Liver (tissue), 9 donors: ENCODE measurements around the gene MUC21. TPM values are rescaled to one million over a fixed set of nuclear protein-coding genes. Genes with fewer than 3 reads are reported as not detected.
"Not testable (repeated sequence)": the region's sequence is repeated elsewhere in the genome, so short reads cannot be mapped to it uniquely, and the experiment has no call there.

Experiments used
- DNase-seq: peaks from one replicate; pipeline ENCODE4 v3.0.0-alpha.2; 2017; ENCODE audit warnings: low spot score
- H3K27ac ChIP-seq, 2 donors: one replicate each; pipeline ENCODE4 v1.7.0; 2013; ENCODE audit warnings: inconsistent platforms in 2 of 2, low read length in 2 of 2, control low read depth in 1 of 2, low read depth in 1 of 2, mild to moderate bottlenecking in 1 of 2
- H3K27me3 ChIP-seq, 4 donors: one replicate each; pipeline versions ENCODE4 v1.6.1 to v1.7.0; 2013; ENCODE audit warnings: low read length in 3 of 4, inconsistent platforms in 1 of 4, mild to moderate bottlenecking in 1 of 4, moderate library complexity in 1 of 4; ENCODE audit not compliant: control insufficient read depth in 4 of 4, insufficient read depth in 4 of 4
- H3K36me3 ChIP-seq, 4 donors: one replicate each; pipeline versions ENCODE4 v1.6.1 to v1.7.0; 2013; ENCODE audit warnings: low read length in 3 of 4, mild to moderate bottlenecking in 3 of 4, low read depth in 1 of 4, moderate library complexity in 1 of 4; ENCODE audit not compliant: control insufficient read depth in 4 of 4, insufficient read depth in 3 of 4
- H3K4me1 ChIP-seq, 4 donors: one replicate each; pipeline versions ENCODE4 v1.6.1 to v1.7.0; 2013; ENCODE audit warnings: low read length in 3 of 4, mild to moderate bottlenecking in 3 of 4, moderate library complexity in 1 of 4; ENCODE audit not compliant: control insufficient read depth in 4 of 4, insufficient read depth in 4 of 4
- H3K4me3 ChIP-seq, 3 donors: one replicate each; pipeline versions ENCODE4 v1.6.1 to v1.7.0; 2013; ENCODE audit warnings: low read length in 3 of 3, control low read depth in 1 of 3, low read depth in 1 of 3, mild to moderate bottlenecking in 1 of 3
- H3K9ac ChIP-seq, 2 donors: one replicate each; pipeline ENCODE4 v1.7.0; 2013; ENCODE audit warnings: low read length in 2 of 2, mild to moderate bottlenecking in 2 of 2, moderate library complexity in 2 of 2, control low read depth in 1 of 2, low read depth in 1 of 2
- H3K9me3 ChIP-seq, 4 donors: one replicate each; pipeline versions ENCODE4 v1.6.1 to v1.7.0; 2013; ENCODE audit warnings: low read length in 3 of 4; ENCODE audit not compliant: control insufficient read depth in 4 of 4
- ATF3 ChIP-seq: IDR thresholded peaks from 2 replicates; pipeline ENCODE4 v1.6.1; 2016; ENCODE audit warnings: antibody characterized with exemption
- EGR1 ChIP-seq, 2 donors: IDR thresholded peaks; 2 replicates each; pipeline ENCODE4 v1.6.1; 2016 to 2018; ENCODE audit warnings: antibody characterized with exemption in 2 of 2, low read depth in 2 of 2
- FOXA2 ChIP-seq: IDR thresholded peaks from 2 replicates; pipeline ENCODE4 v1.6.1; 2016; ENCODE audit warnings: antibody characterized with exemption
- GABPA ChIP-seq, 2 donors: IDR thresholded peaks in 1 of 2; conservative IDR thresholded peaks in 1 of 2; 2 replicates each; pipeline ENCODE4 v1.6.1; 2016; ENCODE audit warnings: antibody characterized with exemption in 2 of 2, mild to moderate bottlenecking in 1 of 2, moderate library complexity in 1 of 2
- REST ChIP-seq: IDR thresholded peaks from 2 replicates; pipeline ENCODE4 v1.6.1; 2016; ENCODE audit warnings: antibody characterized with exemption, mild to moderate bottlenecking
- RXRA ChIP-seq, 2 donors: IDR thresholded peaks; 2 replicates each; pipeline ENCODE4 v1.6.1; 2017 to 2018; ENCODE audit warnings: antibody characterized with exemption in 2 of 2, mild to moderate bottlenecking in 1 of 2
- SP1 ChIP-seq: IDR thresholded peaks from 2 replicates; pipeline ENCODE4 v1.6.1; 2018; ENCODE audit warnings: antibody characterized with exemption, mild to moderate bottlenecking
- WGBS: extraction: QIAGEN DNeasy Blood & Tissue Kit; methylation state at CpG from one replicate; pipeline ENCODE4 v1.1.7; 2013; 5-methylcytosine and 5-hydroxymethylcytosine counted together
- polyA plus RNA-seq, 2 donors: library from polyadenylated mRNA; stranded (reverse) in 1 of 2; unstranded in 1 of 2; fragments of 200-250 nt in 1 of 2; fragments of >200 nt in 1 of 2; fragmentation: Nextera tagmentation in 1 of 2; extraction: Ambion mirVana in 1 of 2; gene quantifications; one replicate each; pipeline versions ENCODE4 v1.2.1 to v1.2.3, GENCODE V29; 2013 to 2015
- total RNA-seq, 2 donors: library from RNA; depleted of rRNA; stranded (reverse); fragments of >200 nt; gene quantifications; one replicate each; pipeline ENCODE4 v1.2.3, GENCODE V29; 2014
- TF ChIP-seq, protein P1 (sequence below): IDR thresholded peaks from 2 replicates; pipeline ENCODE4 v1.6.1; 2016; ENCODE audit warnings: antibody characterized with exemption
- donor health status: healthy.
- donor health status: healthy.
- donor health status: healthy.
- donor health status: healthy.
- donor health status: healthy.

Gene MUC21
- total and polyA plus RNA-seq, 4 donors = 0.02 TPM; not detected in 3

GRCh38 chr6:30998785-30999184 lies 15.3 kb downstream of the MUC21 start:
- 74% methylated on average over 5 of the region's 5 CpGs for WGBS
- H3K27me3 ChIP-seq = no peaks in the 10 kb centered on the region
- H3K27ac ChIP-seq = no peak overlapping the region
- DNase-seq = no peak
- H3K9me3 ChIP-seq = no peaks in the 10 kb centered on the region
- no peak overlapping the region for H3K9ac ChIP-seq
- no peaks in the 10 kb centered on the region for H3K36me3 ChIP-seq
- H3K4me1 ChIP-seq = no peaks in the 10 kb centered on the region
- H3K4me3 ChIP-seq = no peak overlapping the region
- TF ChIP-seq RXRA (IDR thresholded peaks at IDR 0.05) (no peak), SP1 (no peak), FOXA2 (no peak), REST (no peak), EGR1 (IDR thresholded peaks at IDR 0.05; ENCODE audit: low read depth in 2 of 2) (no peak), ATF3 (no peak), GABPA (IDR thresholded peaks at IDR 0.05 in 1 of 2, conservative IDR thresholded peaks at IDR 0.05 in 1 of 2) (no peak)
- TF ChIP-seq, protein P1, sequence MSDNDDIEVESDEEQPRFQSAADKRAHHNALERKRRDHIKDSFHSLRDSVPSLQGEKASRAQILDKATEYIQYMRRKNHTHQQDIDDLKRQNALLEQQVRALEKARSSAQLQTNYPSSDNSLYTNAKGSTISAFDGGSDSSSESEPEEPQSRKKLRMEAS = no peak

- 95% methylated on average over 35 of the region's 39 CpGs for WGBS
- not testable (repeated sequence) for H3K27me3 ChIP-seq, H3K4me3 ChIP-seq, H3K36me3 ChIP-seq, H3K9ac ChIP-seq, H3K27ac ChIP-seq, H3K4me1 ChIP-seq, DNase-seq, H3K9me3 ChIP-seq
Measured at GRCh38 chr6:31000067-31000860, 16.7 kb downstream of the MUC21 start.

GRCh38 chr6:31001281-31001888 lies 17.9 kb downstream of the MUC21 start:
- Histone ChIP-seq H3K4me1 (no peaks in the 10 kb centered on the region), H3K9ac (no peak overlapping the region), H3K27ac (no peak overlapping the region), H3K36me3 (no peaks in the 10 kb centered on the region), H3K9me3 (no peaks in the 10 kb centered on the region), H3K4me3 (no peak overlapping the region), H3K27me3 (no peaks in the 10 kb centered on the region)
- no peak for DNase-seq
- 87% methylated on average over 13 of the region's 13 CpGs for WGBS
- TF ChIP-seq REST = no peak
- TF ChIP-seq, protein P1 = no peak
